Superior temporal gyrus (tissue), 1 donor: ENCODE measurements around the gene KCTD8.

ENCODE experiments used
- DNase-seq: peaks from one replicate; pipeline ENCODE4 v3.0.0-alpha.2; 2016; ENCODE audit errors: extremely low spot score

KCTD8 gene

DNA sequence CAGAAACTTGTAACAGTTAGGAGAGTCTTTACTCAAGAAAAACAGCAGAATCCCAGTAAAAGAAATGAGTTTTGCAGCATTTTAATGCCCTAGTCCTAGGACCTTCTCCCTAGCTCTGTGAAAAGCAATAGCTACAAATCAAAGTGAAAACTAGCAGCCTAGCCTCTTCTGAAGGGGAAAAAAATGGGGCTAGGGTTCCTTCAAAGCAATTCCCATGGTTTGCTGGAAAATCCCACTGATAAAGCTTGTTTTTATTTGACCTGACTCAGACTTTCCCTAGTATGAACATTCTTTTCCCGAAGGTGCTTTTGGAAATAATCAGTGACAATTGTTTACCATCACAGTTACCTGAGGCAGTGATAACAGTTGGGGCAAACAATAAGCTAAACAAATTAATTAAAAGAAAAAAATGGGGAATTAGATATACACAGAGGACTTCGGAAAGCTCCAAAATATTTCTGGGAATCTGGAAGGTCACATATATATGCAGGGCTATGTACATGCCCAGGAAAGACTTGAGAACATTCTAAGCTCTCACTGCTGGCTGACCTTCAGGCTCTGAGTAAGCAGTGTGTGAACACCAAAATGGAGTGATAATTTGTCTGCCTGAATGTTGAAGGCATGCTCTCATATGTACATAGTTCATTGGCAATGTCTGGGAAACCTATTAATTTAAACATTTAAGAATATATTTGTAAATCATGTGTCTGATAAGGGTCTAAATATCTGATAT, 285.9 kb downstream of the KCTD8 start:
- DNase-seq, result no peak

DNA sequence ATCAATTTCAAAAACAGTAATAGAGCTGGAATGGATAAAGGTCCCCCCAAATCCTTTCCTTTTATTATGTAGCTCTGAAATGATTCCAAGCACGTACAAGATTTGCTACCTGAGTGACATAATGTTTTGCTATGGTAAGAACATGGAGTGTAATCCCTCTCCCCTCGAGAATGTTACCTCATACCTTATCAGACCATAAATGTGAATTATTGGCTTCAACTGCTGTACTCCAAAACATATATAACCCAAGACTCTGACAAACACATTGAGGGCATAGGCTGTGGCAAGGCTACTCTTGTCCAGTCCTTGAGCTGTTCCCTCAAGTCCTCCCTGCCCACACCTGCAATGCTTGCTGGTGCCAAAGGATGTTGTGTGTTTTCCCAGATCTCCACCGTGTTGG, 286.9 kb downstream of the KCTD8 start:
- DNase-seq, result no peak

DNA sequence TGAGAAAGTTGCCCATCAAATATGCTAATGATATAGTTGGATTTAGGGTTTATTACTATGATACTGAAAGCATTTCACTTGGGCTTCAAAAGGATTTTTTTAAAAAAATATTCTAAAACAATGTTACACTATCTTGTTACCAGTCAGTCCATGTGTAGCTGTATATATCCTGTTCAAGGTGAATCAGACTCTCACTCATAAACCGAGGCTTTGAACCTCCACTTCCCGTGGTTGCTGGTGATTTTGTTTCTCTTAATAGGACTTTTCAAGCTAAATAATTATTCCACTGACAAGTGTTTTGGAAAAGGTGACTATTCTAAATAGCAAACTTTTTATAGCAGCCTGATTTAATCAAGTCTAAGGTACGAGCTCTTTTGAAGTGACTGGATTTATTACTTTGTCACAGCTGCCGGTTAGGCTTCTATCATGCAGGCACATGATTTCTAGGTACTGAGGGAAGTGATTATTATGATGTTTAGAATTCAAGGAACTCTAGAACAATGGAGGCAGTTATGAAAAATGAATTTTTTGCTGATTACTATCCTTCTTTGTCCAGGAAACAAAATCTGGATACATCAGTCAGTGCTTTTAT, 287.7 kb downstream of the KCTD8 start:
- DNase-seq, result no peak

DNA sequence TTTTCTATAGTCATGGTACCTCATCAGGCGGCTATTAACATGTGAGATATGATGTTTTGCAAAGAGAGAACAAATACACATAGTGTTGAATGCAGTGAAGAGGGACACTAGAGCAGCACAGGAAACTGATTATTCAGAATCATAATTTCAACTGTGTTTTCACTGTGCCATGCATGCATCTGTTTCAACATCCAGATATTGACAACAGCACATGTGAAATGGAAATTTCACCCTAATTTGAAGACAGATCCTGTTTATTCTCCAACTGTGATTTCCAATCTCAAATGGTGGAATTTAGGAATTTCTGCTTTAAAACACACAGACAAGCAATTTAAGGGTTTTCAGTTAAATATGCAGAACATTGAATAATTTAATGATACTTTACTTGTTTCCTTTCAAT, 288.6 kb downstream of the KCTD8 start:
- DNase-seq, result no peak

DNA sequence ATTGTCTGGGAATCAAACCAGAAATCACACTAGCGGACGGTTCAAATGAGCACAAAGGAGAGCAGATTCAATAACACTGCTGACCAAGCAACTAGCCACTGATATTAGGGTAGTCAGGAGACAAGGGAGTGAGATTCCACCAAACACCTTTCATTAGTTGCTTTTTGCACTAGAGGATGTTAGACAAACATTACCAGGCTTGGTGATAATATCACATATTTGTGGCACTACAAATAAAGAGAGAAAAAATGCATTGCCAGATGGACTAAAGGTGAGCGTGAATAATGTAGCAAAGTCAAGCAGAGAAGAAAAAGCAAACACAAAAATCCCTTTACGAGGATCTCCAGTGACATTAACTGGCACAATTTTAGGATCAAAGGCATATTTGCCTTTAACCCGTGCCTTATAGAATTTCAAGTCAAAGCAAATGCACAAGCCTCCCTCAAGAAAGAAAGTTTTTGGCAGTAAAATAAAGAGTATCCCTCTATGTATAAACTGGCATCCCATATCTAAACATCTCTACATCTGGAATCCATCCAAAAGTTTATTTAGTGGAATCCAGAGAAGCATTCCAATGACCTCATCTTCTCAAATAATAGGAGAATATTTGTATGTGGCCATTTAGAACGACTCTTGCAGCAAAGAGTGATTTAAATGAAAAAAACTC, 290.9 kb downstream of the KCTD8 start:
- no peak for DNase-seq

DNA sequence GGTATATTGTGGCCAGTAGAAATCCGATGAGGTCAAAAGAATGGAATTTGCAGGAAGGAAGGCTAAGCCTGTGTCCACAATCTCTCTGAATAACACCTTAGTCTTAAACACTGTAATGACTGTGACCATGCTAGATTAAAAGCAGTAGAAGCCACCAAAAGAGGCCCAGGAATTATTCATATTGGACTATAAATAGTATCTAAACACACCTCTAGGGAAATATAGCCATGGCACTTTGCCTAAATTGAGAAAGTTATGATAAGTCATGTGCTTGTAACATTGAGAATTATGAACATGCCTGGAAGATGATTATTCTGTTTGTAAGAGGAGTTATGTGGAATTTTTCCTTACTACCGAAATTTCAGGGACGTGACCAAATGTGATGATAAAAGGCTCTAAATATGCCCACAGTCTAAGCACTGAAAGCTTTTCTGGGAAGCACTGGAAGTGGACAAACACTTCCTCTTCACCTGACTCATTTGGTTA, 298.5 kb downstream of the KCTD8 start:
- no peak for DNase-seq

DNA sequence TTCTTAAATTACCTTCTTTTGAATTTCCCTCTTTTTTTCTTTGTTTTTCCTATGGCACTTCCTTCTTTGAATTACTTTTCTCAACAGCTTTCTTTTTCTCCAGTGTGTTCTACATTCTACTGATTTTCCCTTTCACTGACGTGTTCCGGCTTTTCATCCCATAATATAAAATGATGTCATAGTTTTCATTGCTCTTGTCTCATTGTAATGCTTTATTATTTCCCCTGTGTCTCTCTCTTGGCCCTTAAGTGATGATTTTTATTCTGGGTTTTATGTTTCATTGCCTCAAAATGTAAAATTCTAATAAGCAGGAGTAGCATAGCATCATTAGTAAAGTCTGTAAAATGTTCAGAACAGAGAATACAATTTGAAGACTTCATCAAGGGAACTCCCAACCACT, 299.3 kb downstream of the KCTD8 start:
- no peak for DNase-seq

DNA sequence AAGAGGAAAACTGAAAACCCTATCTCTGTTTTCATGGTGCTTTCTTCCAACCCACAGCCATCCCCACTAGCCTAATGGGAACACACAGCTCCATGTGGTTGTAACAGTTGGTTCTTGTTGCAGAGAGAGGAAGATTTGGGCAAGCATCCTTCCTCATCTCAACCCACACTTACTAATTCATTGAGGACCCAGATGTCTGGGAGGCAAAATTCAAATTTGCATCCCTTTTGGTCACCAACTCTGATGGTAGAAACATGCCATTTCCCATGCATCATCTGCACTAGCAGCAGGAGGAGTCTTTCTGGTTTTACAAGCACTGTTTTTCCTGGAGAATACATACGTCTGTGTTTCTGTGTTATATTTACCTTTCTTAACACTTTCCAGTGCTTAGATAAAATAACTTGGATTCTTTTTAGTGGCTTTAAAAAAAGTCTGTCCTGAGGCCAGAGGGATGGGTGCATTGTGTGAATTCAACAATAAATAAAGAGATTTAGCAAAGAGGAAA, 301.0 kb downstream of the KCTD8 start:
- peak; percentile 38 for DNase-seq

DNA sequence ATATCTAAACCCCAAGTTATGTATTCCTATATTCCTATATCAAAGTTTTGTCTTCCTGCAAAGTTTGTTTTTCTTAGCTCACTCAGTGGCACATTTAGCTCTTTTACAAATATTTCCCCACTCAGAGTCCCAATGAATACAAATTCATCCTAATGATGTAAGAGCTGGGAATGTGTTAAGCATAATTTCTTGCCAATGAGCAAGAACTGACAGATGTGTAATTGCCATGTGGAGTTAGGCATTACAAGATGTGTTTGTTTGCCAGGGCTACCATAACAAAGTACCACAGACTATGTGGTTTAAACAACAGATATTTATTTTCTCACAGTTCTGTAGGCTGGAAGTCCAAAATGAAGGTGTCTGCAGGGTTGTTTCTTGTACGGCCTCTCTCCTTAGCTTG, 302.1 kb downstream of the KCTD8 start:
- no peak for DNase-seq

DNA sequence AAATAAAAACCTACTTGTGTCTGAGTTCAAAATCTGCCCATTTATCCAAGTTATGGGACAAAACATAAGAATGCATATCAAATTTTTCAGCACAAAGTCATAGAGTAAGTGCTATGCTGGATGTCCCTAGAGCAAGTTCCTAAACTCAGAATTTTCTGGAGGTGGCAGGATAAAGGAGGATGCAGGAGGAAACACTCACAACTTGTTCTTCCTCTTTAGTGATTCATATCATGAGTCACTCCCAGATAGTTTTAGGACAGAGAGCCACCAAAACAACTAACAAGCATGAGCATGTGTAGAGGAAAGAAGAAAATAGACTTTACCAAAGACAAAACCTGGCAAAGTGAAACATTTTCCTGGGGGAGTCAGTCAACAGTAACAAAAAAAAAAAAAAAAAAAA, 302.7 kb downstream of the KCTD8 start:
- DNase-seq, result peak; percentile 53

DNA sequence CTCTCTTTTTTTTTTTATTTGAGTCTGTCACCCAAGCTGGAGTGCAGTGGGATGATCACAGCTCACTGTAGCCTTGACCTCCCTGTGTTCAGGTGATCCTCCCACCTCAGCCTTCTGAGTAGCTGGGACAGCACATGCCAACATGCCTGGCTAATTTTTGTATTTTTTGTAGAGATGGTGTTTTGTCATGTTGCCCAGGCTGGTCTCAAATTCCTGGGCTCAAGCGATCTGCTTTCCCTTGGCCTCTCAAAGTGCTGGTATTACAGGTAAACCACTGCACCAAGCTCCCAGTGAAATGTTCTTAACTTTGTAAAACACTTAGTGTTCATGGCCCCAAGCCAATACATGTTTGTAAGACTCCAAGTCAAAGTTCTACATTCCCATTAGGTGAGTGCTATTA, 316.1 kb downstream of the KCTD8 start:
- no peak for DNase-seq
